ENCODE results near the gene GNG7.
A peak's percentile ranks its signal among the peaks of the same experiment; 100 is the strongest.
"Not testable (repeated sequence)": the region's sequence is repeated elsewhere in the genome, so short reads cannot be mapped to it uniquely, and the experiment has no call there.

GNG7 gene

DNA sequence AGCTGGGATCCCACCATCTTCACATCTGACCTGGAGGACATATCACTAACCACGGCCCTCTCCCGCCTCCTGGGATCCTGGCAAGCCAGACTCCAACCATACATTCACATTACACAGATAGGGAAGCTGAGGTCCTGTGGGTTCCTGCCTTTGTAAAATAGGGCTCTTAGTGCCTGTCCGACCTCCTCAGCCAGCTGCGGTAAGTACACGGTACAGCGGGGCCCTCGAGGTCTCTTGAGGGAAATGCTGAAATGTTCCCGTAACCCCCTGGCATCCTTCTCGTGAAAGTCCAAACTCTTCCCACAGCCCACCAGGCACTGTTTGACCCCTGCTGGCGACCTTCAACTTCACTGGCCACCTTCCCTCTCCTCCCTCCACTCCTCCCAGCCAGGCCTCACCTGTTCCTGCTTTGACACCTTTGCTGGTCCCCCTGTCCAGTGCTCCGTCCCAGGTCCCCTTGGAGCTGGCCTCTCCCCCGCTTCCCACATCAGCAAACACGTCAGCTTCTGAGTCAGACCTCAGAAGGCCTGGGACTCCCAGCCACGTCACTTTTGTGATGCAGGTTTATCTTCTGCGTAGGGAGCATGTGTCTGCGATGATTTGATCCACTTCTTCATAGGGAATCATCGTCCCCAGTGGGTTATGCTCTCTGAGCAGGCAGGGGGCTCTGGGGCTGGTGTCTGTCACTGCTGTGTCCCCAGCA is 8.8 kb upstream of the GNG7 start:
- DNase-seq: peak; percentile 23 to 64

DNA sequence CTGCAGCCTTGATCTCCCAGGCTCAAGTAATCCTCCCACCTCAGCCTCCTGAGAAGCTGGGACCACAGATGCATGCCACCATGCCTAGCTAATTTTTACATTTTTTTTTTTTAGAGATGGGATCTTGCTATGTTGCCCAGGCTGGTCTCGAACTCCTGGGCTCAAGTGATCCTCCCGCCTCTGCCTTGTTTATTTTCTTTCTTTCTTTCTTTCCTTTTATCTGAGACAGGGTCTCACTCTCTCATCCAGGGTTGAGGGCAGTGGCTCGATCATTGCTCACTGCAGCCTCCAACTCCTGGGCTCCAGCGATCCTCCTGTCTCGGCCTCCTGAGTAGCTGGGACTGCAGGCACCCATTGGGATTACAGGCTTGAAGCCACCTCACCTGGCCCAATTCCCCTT is 3.8 kb upstream of the GNG7 start:
- no peak for DNase-seq

DNA sequence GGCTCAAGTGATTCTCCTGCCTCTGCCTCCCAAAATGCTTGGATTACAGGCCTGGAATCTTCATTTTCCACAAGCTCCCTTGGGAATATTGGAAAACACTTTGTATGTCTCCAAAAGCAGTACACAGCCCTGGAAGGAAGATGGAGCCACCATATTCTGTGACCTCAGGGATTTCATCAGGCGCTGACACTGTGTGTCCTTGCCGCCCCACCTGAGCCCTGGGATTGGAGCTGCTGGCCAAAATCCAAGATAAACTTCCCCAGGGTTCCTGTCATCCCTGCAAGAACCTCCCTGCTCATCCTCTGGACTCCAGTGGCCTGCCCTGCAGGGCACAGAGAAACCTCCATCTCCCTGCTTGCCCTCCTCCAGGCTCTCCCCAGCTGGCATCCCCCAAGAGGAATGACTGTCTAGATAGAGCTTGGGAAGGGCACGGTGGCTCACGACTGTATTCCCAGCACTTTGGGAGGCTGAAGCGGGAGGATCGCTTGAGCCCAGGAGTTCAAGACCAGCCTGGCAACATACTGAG is 1.3 kb upstream of the GNG7 start:
- DNase-seq: no peak

DNA sequence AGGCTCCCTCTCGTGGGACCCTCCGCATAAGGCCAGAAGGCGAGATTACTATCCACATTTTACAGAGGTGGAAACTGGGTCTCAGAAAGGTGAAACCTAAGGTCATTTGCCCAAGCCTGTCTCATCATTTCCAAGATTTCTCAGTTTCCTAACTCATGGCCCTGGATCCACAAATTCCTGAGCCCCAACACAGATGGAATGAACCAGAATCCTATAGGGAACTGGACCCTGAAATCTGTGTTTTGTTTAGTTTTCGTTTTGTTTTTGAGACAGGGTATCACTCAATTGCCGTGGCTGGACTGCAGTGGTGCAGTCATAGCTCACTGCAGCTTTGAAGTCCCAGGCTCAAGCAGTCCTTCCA is 563 bp upstream of the GNG7 start:
- DNase-seq: no peak

DNA sequence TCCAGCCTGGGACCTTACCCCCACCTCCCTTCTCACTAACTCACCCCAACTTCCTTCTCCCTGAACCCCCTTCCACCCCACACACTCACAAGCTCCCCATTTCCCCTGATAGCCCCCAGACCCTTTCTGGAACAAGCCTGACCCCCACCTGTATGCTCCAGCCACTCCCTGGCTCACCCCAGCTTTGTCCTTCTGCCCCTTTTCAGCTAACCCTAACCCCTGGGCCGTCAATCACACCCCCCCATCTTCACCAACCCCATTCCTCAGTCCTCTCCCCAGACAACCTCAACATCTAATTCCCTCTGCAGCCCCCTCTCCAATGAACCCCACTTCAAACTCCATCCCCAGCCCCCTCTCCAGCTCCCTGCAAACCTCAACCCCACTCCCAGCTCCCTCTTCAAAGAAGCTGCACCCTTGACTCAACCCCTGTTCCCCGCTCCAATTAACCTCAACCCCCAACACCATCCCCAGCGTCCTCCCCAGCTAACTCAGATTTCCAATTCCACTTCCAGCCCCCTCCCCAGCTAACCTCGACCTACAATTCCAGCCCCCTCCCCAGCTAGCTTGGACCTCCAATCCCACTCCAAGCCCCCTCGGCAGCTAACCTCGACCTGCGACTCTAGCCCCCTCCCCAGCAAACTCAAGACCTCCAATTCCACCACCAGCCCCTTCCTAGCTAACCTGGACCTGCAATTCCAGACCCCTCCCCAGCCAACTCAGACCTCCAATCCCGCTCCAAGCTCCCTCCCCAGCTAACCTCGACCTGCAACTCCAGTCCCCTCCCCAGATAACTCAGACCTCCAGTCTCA is 929 bp downstream of the GNG7 start:
- no peak for DNase-seq

DNA sequence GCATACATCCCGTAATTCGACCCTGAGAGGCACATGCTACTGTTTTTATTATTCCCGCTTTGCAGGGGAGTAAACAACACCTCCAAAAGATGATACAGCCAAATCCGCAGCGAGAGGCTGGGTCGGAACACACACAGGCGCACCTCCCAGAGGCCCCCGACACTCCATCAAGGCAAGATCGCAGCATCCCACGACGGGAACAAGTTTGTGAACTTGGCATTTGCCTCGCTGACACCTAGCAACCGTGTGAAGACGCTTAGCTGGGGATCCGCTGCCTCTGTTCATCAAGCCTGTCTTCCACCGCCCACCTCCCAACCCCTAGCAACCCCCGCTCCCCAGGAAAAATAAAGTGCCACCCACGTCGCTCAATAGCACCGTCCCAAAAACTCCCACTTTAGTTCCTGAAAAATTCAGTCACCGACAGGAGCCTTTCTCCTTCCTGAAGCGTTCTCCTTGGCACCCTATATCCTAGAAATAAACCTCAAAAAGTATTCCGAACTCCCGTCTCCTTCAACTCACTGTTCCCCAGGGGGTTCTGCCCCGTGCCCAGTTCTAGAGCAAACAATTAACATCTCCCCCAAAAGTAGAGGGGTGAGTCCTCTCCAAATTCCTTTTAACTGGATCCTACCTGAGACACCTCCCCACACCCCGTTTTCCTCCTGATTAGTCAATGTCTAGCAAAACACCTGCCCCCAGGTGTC is 1.7 kb downstream of the GNG7 start:
- DNase-seq: peak in 1 of 2 donors; percentile 8

DNA sequence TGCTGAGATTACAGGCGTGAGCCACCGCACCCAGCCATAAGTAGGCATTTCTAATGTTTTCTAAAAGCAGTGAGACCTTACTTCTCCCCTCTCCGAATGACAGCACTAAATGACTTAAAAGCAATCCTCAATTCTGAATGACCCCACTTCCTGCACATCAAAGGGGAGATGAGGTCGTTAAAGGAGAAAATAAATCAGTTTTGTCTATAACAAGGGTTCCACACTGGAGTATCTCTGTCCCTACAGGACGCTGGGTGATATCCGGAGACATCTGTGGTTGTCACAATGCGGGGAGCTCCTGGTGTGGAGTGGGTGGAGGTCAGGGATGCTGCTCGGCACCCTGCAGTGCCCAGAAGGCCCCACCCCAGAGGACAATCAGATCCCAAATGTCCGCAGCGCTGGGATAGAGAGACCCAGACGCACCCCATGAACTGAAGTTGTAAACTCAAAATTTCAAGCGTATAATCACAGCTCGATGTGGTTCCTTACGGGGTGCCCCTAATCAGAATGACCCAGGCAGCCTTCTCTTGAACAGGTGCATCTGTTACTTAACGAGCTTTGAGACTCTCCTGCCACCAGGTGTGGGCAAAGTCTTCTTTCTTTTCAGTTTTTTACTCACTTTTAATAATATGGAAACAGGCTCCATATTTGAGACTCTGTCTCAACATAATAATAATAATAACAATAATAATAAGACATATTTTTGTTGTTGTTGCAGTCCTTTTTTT is 2.9 kb downstream of the GNG7 start:
- DNase-seq: no peak

DNA sequence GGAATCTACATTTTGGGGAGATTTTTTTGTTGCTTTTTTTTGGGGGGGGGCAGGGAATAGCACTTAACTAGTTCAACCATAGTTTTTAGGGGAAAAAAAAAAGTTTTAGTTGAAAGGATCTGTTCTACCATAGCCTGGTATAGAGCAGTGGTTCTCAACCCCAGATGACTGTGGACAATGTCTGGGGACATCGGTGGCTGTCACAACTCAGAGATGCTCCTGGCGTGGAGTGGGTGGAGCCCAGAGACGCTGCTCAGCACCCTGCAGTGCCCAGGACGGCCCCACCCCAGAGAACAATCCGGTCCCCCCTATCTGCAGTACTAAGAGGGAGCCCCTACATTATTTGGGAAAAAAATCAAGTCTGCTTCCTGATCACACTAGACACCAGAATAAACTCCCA is 8.3 kb downstream of the GNG7 start:
- DNase-seq: no peak

DNA sequence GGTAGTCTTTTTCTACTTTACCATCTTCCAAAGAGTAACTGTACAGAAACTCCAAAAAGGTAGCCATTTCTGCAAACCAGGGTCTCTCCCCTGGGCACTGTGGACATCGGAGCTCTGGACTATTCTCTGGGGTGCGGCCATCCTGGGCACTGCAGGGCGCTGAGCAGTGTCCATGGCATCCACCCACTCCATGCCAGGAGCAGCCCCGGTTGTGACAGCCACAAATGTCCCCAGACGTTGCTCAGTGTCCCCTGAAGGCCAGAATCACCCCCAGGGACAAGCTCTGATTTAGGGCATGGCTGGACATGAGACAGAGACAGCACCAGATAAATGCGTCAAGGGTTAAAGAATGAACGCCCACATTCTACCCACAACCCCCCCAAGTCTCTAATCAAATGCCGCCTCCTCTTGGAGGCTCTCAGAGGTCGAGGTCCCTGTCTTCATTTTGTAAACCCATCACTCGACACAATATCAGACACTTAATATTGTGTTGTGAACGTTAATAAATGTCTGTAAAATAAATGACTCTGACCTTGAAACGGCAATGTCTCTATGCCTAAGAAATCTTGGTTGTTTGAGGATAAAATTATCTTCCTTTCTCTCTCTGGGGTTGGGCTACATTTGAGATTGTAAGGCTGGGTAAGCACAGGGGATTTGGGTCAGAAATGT is 8.9 kb downstream of the GNG7 start:
- DNase-seq: no peak

DNA sequence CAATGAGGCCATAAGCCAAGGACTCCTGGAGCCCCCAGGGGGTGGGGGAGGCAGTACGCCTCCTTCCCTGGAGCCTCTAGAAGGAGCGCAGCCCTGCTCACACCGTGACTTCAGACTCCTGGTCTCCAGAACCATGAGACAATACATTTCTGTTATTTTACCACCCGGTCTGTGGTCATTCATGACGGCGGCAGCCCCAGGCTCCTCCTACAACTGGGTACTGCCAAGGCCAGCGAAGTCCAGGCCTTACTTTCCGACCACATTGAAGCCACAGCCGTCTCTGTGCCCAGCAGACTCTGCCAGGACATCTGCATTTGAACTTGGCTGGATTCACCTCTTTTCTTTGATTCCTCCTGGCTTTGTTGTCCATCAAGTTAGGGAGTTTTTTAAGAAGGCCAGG is 10.5 kb downstream of the GNG7 start:
- DNase-seq: no peak

DNA sequence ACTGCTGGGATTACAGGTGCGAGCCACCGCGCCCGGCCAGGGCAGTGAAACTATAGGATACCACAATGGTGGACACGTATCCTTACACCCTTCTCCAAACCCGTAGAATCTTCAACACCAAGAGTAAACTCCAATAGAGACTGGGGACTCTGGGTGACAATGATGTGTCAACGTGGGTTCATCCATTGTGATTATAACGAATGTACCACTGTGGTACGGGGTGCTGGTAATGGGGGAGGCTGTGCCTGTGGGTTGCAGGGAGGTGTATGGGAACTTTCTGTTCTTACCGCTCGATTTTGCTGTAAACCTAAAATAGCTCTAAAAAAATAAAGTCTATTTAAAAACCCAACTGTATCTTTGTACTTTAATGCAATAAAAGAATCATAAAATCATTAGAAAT is 11.6 kb downstream of the GNG7 start:
- DNase-seq: no peak

DNA sequence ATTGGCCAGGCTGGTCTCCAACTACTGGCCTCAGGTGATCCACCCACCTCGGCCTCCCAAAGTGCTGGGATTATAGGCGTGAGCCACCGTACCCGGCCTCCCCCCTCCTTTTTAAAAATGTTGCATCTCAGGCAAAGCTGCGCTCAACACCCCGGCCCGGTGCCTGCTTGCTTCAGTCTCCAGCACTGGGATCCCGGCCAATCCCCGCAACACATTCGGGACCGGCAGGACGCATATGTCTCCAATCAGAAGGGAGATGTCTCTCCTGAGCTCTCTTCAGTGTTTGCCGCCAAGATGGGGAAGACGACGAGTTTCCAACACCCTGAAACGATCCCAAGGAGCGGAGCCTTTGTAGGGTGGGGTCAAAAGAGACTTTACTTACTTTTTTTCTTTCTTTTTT is 16.1 kb downstream of the GNG7 start:
- DNase-seq: no peak

DNA sequence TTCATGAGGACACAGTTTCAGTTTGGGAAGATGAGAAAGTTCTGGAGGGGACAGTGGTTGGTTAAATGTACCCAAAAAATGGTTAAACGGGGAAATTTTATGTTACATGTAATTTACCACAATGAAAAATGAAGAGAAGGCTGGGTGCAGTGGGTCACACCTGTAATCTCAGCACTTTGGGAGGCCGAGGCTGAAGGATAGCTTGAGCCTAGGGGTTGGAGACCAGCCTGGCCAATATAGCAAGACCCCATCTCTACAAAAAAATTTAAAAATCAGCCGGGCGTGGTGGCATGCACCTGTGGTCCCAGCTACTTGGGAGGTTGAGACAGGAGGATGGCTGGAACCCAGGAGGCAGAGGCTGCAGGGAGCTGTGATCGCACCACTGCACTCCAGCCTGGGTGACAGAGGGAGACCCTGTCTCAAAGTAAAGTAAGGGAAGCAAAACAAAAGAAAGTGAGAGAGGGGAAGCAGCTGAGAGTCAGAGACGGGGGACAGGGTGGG is 17.2 kb downstream of the GNG7 start:
- DNase-seq: no peak

DNA sequence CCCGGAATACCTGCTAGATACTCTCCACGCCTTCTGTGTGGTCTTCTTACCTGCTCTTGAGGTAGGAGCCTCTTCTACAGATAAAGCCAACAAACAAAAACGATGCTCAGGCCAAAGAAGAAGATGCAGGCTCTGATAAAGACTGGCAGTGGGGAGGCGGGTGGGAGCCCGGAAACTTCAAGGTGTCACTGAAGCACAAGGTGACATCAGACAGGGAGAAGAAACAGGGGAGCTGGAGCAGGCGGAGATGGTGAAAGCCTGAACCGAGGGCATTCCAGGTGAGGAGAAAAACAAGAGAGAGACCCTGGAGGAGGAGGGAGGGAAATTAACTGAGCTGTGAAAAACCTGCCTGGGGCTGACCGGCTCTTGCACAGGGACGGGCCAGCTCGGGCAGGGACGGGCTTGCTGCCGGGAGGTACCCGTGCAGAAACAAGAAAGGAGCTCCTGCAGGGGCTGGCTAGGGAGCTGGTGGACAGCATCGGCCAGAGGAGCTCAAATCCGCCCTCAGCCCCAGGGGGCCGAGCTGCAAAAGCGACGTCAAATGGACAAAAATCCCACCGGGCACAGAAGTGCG is 19.0 kb downstream of the GNG7 start:
- no peak for DNase-seq

DNA sequence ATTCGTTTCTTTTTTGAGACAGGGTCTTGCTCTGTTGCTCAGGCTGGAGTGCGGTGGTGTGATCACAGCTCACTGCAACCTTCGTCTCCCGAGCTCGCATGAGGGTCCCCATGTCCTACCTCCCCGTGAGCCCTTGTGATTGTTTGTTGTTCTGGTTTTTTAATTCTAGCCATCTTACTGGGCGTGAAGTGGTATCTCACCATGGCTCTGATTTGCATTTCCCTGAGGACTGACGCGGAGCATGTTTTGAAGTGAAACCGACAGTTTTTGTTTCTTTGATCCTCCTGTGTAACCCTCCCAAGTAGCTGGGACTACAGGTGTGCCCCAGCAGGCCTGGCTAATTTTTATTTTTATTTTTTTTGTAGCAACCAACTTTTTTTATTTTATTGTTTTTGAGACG is 21.7 kb downstream of the GNG7 start:
- DNase-seq: no peak

DNA sequence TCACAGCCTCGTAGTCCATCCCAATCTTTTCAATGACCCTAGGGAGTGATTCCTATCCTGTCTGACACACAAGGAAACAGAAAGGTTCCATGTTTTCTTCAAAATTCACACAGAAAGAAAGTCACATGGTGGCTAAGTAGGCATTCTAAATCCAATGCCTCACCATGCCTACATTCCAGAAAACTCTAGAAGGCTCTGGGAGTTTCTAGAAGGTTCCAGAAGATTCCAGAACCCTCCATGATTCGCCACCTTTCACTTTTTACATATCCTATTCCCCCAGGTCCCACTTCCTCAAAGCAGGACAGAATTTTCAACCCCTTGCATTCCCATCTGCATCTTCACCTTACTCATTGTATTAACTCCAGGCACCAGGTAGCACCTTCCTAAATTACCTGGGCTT is 23.1 kb downstream of the GNG7 start:
- DNase-seq: no peak

DNA sequence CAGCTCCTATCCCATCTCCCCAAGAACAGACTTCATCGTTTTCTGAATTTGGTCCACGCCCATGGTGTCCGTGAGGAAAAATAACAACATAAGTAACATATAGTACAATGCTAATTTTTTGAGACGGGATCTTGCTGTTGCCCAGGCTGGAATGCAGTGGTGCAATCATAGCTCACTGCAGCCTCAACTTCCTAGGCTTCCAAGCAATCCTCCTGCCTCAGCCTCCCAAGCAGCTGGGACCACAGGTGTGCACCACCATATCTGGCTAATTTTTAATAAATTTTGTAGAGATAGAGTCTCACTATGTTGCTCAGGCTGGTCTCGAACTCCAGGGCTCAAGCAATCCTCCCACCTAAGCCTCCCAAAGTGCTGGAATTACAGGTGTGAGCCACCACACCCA is 23.5 kb downstream of the GNG7 start:
- DNase-seq: not testable (repeated sequence)

DNA sequence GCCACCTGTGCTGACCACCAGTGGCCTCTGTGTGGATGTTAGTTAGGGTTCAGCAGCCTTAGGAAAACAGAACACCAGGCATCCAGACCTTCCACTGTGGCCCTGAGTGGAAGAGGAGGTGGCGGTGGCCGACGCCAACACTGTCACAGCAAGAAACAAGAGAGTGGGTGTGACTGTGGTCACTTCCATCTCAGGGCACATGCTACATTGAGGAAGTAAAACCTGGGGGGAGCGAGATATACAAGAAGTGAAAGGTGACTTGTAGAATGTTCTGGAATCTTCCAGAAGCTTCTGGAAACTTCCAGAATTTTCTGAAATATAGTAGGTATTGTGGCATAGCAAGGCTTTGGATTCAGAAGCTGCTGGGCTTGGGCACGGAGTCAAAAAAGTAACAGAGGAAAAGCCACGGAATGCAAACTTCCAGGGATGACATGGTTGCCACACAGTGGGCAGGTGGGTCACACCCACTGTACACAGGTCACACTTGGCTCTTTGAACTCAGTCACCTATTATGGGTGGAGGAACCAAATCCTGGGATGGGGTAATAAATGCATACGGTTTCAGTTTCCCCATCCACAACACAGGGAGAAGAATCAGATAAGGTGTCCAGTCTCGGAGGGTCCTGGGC is 24.3 kb downstream of the GNG7 start:
- peak; percentile 61 to 81 for DNase-seq

DNA sequence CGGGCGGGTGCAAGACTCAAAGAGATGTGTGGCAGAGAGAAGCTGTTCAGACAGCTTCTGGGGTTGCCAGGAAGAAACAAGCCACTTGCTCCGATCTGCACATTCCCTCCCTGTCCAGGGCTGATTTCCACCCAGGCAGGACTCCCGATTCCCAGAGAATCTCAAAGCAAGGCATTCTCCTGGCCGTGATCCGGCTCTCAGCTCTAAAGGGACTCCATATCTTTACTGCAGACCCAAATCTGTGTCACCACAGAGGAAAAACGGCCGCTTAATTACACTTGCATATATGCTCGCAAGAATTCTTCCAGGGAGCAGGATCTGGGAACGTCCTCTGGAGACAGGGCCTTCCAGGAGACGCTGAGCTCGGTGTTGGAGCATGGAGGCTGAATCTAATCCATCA is 25.7 kb downstream of the GNG7 start:
- no peak for DNase-seq

DNA sequence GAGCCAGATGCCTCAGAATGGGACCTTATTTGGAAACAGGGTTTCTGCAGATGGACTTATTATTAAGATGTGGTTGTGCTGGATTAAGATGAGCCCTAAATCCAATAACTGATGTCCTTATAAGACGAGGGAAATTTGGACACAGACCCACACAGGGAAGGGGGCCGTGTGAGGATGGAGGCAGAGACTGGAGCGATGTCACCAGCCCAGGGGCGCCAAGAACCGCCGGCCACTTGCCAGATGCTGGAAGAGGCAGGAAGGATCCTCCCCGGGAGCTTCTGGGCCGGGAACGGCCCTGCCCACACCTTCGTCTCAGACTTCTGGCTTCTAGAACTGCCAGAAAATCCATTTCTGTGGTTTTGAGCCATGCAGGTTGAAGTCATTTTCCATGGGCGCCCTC is 26.6 kb downstream of the GNG7 start:
- no peak for DNase-seq

DNA sequence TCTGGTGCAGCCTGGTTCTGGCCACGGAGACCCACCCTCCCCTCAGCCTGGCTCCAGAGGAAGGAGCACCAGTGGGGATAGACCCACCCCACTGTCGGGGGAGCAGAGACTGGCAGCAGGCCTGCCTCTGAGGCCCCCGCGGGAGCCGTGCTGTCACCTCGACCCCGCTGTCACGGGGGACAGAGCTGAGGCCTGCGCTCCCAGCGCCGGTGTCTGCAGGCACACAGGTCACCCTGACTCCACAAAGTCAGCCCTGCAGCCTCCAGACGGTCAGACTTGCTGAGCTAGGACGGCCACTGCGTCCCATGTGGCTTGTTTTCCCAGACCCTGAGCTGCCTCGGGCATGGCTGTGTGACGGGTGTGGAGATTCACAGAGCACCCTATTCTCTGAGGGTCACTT is 32.3 kb downstream of the GNG7 start:
- no peak for DNase-seq

All from inflammatory macrophage treated with lipopolysaccharide for 1 hour (primary cell).